ENCODE results near the gene CACFD1. TPM values are rescaled to one million over a fixed set of nuclear protein-coding genes. Genes with fewer than 3 reads are reported as not detected.

Gene CACFD1
- total RNA-seq, 1 experiment from 2014 or later, result 1.5 TPM

GRCh38 chr9:133455936-133456335, 3.8 kb upstream of the CACFD1 start:
- no peak for DNase-seq (ENCODE audit: unreplicated experiment)
- BruUV-seq (replicated peaks), result no TSS peak
- Mint-ChIP-seq H3K27me3 (ENCODE audit: insufficient read depth, unreplicated experiment) (no peaks in the 10 kb centered on the region), H3K4me1 (ENCODE audit: insufficient read depth, unreplicated experiment) (no peaks in the 10 kb centered on the region), H3K27ac (ENCODE audit: low read depth, unreplicated experiment) (no peak overlapping the region), H3K36me3 (ENCODE audit: insufficient read depth, unreplicated experiment) (no peaks in the 10 kb centered on the region), H3K4me3 (ENCODE audit: unreplicated experiment) (no peak overlapping the region), H3K9me3 (ENCODE audit: unreplicated experiment) (no peaks in the 10 kb centered on the region)
- POLR2A ChIA-PET, result interaction anchor here (0.6 kb wide), 1 partner anchor 426 kb away, joined by 3 read pairs; no protein-coding TSS in a partner anchor
- no peak for TF ChIP-seq CTCF (IDR thresholded peaks at IDR 0.05; ENCODE audit: unreplicated experiment)
- intact Hi-C loops (cut with micrococcal nuclease), result no loop called here
- CTCF ChIA-PET, result interaction anchor here (0.6 to 1.2 kb wide), 2 partner anchors 16 to 39 kb away, joined by 4 read pairs; no protein-coding TSS in a partner anchor

DNA sequence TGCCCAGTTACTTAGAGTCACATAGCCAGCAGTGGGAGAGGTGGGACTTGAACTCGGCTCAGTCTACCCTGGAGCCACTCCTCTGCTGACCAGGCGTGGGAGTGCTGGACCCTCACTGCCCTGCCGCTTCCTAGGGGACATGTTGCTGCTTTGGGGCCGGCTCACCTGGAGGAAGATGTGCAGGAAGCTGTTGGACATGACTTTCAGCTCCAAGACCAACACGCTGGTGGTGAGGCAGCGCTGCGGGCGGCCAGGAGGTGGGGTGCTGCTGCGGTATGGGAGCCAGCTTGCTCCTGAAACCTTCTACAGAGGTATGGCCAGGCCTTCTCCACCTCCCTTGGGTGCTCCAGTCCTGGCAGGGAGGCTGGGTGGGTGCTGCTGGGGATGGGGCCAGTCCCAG, 3.4 kb upstream of the CACFD1 start:
- Mint-ChIP-seq H3K9me3 (ENCODE audit: unreplicated experiment) (no peaks in the 10 kb centered on the region), H3K4me1 (ENCODE audit: insufficient read depth, unreplicated experiment) (no peaks in the 10 kb centered on the region), H3K4me3 (ENCODE audit: unreplicated experiment) (no peak overlapping the region), H3K27me3 (ENCODE audit: insufficient read depth, unreplicated experiment) (no peaks in the 10 kb centered on the region), H3K36me3 (ENCODE audit: insufficient read depth, unreplicated experiment) (no peaks in the 10 kb centered on the region), H3K27ac (ENCODE audit: low read depth, unreplicated experiment) (no peak overlapping the region)
- BruUV-seq (replicated peaks), result no TSS peak
- ChIA-PET POLR2A (interaction anchor here (0.6 kb wide), 1 partner anchor 426 kb away, joined by 3 read pairs; no protein-coding TSS in a partner anchor), CTCF (interaction anchor here (0.5 to 1.2 kb wide), 3 partner anchors 16 to 186 kb away, joined by 3 to 4 read pairs (median 4); no protein-coding TSS in a partner anchor)
- TF ChIP-seq CTCF (IDR thresholded peaks at IDR 0.05; ENCODE audit: unreplicated experiment), result no peak
- intact Hi-C loops (cut with micrococcal nuclease), result no loop called here
- no peak for DNase-seq (ENCODE audit: unreplicated experiment)

DNA sequence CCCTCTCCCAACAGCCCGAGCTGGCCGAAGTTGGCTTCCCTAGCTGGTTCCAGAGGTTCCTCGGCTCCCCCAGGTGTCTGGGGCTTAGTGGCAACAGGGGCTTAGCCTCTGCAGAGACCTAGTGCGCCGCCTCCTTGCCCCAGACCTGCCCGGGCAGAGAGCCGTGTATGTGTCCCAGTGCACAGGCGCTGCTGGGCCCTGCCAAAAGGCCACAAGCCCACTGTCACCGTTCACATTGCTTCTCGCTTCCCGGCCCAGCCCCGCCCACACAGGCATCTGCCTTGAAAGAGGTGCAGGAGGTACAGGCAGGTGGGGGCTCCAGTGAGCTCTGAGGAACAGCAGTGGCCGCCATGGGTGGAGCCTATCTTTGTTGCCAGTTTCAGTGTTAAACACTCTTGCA, 2.5 kb upstream of the CACFD1 start:
- no peaks in the 10 kb centered on the region for H3K27me3 Mint-ChIP-seq (ENCODE audit: insufficient read depth, unreplicated experiment)
- no peaks in the 10 kb centered on the region for H3K9me3 Mint-ChIP-seq (ENCODE audit: unreplicated experiment)
- intact Hi-C loops (cut with micrococcal nuclease), result no loop called here
- no TSS peak for BruUV-seq (replicated peaks)
- H3K27ac Mint-ChIP-seq (ENCODE audit: low read depth, unreplicated experiment), result no peak overlapping the region
- no peak for DNase-seq (ENCODE audit: unreplicated experiment)
- ChIA-PET POLR2A (interaction anchor here (1.0 kb wide), 1 partner anchor 322 kb away, joined by 3 read pairs; no protein-coding TSS in a partner anchor), CTCF (interaction anchor here (1.2 kb wide), 1 partner anchor 40 kb away, joined by 4 read pairs; no protein-coding TSS in a partner anchor)
- TF ChIP-seq CTCF (IDR thresholded peaks at IDR 0.05; ENCODE audit: unreplicated experiment), result no peak
- H3K4me3 Mint-ChIP-seq (ENCODE audit: unreplicated experiment), result no peak overlapping the region
- H3K4me1 Mint-ChIP-seq (ENCODE audit: insufficient read depth, unreplicated experiment), result no peaks in the 10 kb centered on the region
- H3K36me3 Mint-ChIP-seq (ENCODE audit: insufficient read depth, unreplicated experiment), result no peaks in the 10 kb centered on the region

DNA sequence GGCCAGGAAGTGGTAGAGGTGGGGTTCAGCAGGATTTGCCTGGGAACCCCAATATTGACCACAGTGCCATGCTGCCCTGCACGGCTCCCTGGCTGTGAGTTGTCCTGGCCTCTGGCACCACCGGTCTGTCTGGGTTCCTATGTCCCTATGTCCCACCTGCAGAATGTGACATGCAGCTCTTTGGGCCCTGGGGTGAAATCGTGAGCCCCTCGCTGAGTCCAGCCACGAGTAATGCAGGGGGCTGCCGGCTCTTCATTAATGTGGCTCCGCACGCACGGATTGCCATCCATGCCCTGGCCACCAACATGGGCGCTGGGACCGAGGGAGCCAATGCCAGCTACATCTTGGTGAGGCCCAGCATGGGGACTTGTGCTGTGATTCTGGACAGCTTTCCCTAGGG, 2.0 kb upstream of the CACFD1 start:
- no peaks in the 10 kb centered on the region for H3K27me3 Mint-ChIP-seq (ENCODE audit: insufficient read depth, unreplicated experiment)
- no peak for TF ChIP-seq CTCF (IDR thresholded peaks at IDR 0.05; ENCODE audit: unreplicated experiment)
- ChIA-PET CTCF (no interaction called here), POLR2A (interaction anchor here (1.0 kb wide), 1 partner anchor 322 kb away, joined by 3 read pairs; no protein-coding TSS in a partner anchor)
- H3K36me3 Mint-ChIP-seq (ENCODE audit: insufficient read depth, unreplicated experiment), result no peaks in the 10 kb centered on the region
- no peaks in the 10 kb centered on the region for H3K9me3 Mint-ChIP-seq (ENCODE audit: unreplicated experiment)
- intact Hi-C loops (cut with micrococcal nuclease), result no loop called here
- H3K27ac Mint-ChIP-seq (ENCODE audit: low read depth, unreplicated experiment), result no peak overlapping the region
- no peak overlapping the region for H3K4me3 Mint-ChIP-seq (ENCODE audit: unreplicated experiment)
- H3K4me1 Mint-ChIP-seq (ENCODE audit: insufficient read depth, unreplicated experiment), result no peaks in the 10 kb centered on the region
- DNase-seq (ENCODE audit: unreplicated experiment), result no peak
- no TSS peak for BruUV-seq (replicated peaks)

All from MCF 10A (cell line).